HL-60/S4 (cell line): Measurements from ENCODE around the gene CHST13.

Experiments used
- in situ Hi-C: fragments of 300-500 bp; cut with MboI; formaldehyde crosslinking; loops from 2 replicates; pipeline ENCODE4 v1.14.3; 2022; ENCODE audit warnings: low sequenced_read_pairs

Gene CHST13, protein sequence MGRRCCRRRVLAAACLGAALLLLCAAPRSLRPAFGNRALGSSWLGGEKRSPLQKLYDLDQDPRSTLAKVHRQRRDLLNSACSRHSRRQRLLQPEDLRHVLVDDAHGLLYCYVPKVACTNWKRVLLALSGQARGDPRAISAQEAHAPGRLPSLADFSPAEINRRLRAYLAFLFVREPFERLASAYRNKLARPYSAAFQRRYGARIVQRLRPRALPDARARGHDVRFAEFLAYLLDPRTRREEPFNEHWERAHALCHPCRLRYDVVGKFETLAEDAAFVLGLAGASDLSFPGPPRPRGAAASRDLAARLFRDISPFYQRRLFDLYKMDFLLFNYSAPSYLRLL

GRCh38 chr3:126523745-126524428, at the start of gene CHST13:
Gene CHST13, plus strand, starts transcription at chr3:126524155. Its CDS starts 178 bp downstream, at chr3:126524333.
- in situ Hi-C loops: no loop called here

GRCh38 chr3:126474498-126475412, 49.2 kb upstream of the CHST13 start:
- in situ Hi-C loops: no loop called here

GRCh38 chr3:126475413-126476114, 48.4 kb upstream of the CHST13 start, which contains the start of gene ZXDC:
Gene ZXDC, minus strand, starts transcription at chr3:126475891. Its CDS starts 26 bp downstream, at chr3:126475865.
- in situ Hi-C loops: no loop called here

DNA sequence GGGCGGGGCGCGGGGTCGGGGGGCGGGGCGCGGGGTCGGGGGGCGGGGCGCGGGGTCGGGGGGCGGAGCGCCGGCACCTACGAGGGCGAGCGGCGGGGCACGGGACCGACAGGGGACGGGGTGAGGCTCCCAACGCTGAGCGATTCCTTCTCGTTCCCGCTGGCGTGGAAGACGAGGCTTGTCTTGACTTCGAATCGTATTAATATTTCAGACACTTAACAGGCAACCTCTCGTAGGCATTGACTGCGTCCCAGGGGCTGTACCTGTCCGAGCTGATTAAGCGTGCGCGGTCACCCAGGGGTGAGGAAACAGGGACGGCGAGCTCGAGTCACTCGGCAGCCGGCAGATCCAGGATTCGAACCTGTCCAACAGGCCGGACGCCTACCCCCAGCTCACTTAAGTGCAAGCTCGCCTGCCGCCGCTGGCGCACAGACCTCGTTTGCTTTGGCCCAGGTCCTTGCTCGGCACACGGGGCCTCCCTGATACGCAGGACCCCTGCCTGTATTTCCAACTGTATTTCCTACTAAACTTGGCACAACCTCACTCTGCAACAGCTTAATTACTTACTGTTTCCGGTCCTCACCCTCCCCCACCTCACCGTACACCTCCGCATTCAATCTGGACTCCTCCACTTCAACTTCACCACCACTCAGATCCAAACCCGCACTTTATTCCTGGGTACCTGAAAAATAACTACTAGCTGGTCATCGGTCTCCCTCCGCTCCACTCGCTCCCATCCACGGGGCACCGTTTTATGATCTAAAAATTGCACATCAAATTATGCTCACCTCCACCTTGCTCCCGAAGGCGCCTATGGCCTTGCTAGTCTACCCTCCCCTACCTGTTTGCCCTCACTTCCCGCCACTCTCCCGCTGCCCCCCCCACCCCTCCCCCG, 47.5 kb upstream of the CHST13 start:
- in situ Hi-C loops: no loop called here

GRCh38 chr3:126477061-126477380, 46.9 kb upstream of the CHST13 start:
- in situ Hi-C loops: no loop called here

- in situ Hi-C loops: no loop called here
These were observed 45.2 kb upstream of the CHST13 start for GRCh38 chr3:126478581-126479310.

DNA sequence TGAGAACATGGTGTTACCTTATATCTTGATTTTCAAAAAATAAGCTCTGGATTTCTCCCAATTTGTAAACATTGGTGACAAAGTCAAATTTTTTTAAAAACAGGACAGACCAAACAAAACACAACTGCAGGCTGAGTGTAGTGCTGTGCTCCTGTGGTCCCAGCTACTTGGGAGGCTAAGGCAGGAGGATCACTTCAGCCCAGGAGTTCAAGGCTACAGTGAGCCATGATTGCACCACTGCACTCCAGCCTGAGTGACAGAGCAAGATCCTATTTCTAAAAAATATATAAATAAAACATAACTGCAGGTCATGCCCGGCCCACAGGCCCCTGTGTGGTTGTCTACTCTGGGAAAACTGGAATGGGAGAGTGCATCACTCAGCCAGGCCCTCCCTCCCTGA, 44.3 kb upstream of the CHST13 start:
- in situ Hi-C loops: no loop called here

DNA sequence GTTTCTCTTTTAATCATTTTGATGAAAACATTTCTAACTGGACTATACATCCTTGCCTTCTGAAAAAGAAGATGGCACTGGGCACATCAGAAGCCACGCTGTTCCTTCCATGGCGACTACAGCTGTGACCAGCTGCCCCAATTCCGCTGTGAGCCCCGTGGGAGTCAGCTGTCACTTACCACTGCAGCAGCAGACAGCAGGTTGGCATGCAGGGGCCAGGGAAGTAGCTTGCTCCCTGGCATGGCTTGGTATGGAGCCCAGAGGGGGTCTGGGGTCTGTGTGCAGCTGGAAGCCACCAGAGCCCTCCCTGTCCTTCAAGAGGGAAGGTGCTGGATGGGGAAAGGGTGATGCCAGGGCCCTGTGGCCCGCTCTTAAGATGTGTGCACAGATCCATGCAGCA, 43.7 kb upstream of the CHST13 start:
- in situ Hi-C loops: no loop called here

GRCh38 chr3:126480861-126481260, 43.1 kb upstream of the CHST13 start:
- in situ Hi-C loops: no loop called here

GRCh38 chr3:126481808-126482502, 42.0 kb upstream of the CHST13 start:
- in situ Hi-C loops: no loop called here

- in situ Hi-C loops: no loop called here
These were observed 41.3 kb upstream of the CHST13 start for GRCh38 chr3:126482503-126483255.

DNA sequence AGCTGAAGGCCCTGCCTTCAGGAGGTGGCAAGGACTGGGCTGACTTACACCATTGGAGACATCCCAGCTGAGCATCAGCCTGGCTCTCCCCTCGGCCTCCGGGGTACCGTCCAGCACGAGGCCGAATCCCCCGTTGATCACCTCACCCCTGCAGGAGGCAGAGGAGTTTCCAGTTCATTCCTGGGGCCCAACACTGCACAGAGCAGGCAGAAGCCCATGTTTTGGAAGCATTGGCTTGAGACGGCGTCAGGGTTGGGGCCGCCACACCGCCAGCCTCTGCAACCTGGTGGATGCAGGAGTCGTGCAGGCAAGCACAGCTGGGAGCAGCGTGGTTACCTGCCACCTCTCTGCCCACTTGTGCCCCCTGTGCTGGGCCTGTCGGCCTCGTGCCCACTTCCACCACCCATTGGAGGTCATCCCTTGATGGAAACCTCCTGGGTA, 40.6 kb upstream of the CHST13 start:
- in situ Hi-C loops: no loop called here

DNA sequence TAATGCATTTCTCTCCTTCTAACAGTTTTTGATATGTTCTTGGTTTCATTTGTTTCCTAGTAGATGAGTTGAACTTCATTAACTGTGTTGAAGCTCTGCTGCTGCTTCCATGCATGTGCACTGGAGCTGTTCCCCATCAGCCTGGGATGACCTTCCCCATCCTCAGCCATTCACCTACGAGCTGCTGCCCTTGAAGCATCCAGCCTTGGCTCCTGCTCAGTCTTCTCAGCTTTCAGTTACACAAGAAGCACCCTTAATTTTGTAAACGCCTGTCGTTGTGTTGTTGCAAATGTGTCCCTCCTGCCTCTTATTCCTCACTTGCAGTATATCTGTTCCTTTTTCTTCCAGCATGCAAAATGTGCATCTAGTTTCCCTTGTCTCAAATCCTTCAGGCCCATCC, 39.8 kb upstream of the CHST13 start:
- in situ Hi-C loops: no loop called here

- in situ Hi-C loops: no loop called here
These were observed 39.3 kb upstream of the CHST13 start for GRCh38 chr3:126484662-126485061.

GRCh38 chr3:126485176-126485897, 38.6 kb upstream of the CHST13 start:
- in situ Hi-C loops: no loop called here

DNA sequence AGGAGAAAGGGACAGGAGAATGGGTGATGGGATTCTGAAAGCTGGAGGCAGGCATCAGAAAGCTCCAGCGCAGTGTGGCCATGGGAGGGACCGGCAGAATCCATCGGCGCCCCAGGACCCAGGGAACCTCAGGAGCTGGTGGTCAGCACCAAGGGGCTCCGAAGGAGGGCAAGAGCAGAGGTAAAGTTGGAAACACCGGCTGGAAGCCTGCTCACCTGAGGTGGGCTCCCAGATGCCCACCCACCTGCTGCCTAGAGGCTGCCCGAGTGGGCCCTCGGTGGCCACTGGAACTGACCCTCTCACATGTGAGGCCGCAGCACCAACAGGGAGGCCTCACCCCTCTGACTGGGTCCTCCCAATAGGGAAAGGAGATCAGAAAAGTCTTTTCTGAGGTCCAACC, 38.0 kb upstream of the CHST13 start:
- in situ Hi-C loops: no loop called here

GRCh38 chr3:126486360-126486847, 37.6 kb upstream of the CHST13 start:
- in situ Hi-C loops: no loop called here
